GM11168 (cell line): ENCODE data around the gene CHRNA1.
"Not testable (repeated sequence)": the region's sequence is repeated elsewhere in the genome, so short reads cannot be mapped to it uniquely, and the experiment has no call there.

Experiments used
- in situ Hi-C: fragments of 300-500 bp; cut with MboI; formaldehyde crosslinking; loops from one replicate; pipeline ENCODE4 v1.12.0; 2022; ENCODE audit warnings: low sequenced_read_pairs; ENCODE audit not compliant: unreplicated experiment

CHRNA1 gene

GRCh38 chr2:174722942-174723592, 41.2 kb downstream of the CHRNA1 start:
- in situ Hi-C loops: no loop called here

GRCh38 chr2:174719016-174719415, 45.3 kb downstream of the CHRNA1 start:
- in situ Hi-C loops: no loop called here

- in situ Hi-C loops: no loop called here
Observed at GRCh38 chr2:174718591-174718990, 45.7 kb downstream of the CHRNA1 start.

- in situ Hi-C loops: no loop called here
Observed at GRCh38 chr2:174717916-174718315, 46.4 kb downstream of the CHRNA1 start.

GRCh38 chr2:174717273-174717672, 47.0 kb downstream of the CHRNA1 start:
- in situ Hi-C loops: no loop called here

- in situ Hi-C loops: no loop called here
Observed at GRCh38 chr2:174716785-174717184, 47.5 kb downstream of the CHRNA1 start.

- in situ Hi-C loops: no loop called here
Observed at GRCh38 chr2:174713686-174714085, 50.6 kb downstream of the CHRNA1 start.

GRCh38 chr2:174711206-174711605, 53.1 kb downstream of the CHRNA1 start:
- in situ Hi-C loops: no loop called here

- in situ Hi-C loops: not testable (repeated sequence)
Observed at GRCh38 chr2:174709416-174710004, 54.8 kb downstream of the CHRNA1 start.

- in situ Hi-C loops: no loop called here
Observed at GRCh38 chr2:174708713-174709112, 55.6 kb downstream of the CHRNA1 start.

- in situ Hi-C loops: no loop called here
Observed at GRCh38 chr2:174705321-174705720, 59.0 kb downstream of the CHRNA1 start.

- in situ Hi-C loops: no loop called here
Observed at GRCh38 chr2:174704642-174705041, 59.6 kb downstream of the CHRNA1 start.

GRCh38 chr2:174704061-174704460, 60.2 kb downstream of the CHRNA1 start:
- in situ Hi-C loops: no loop called here

- in situ Hi-C loops: no loop called here
Observed at GRCh38 chr2:174703430-174703829, 60.8 kb downstream of the CHRNA1 start.

GRCh38 chr2:174702541-174702940, 61.7 kb downstream of the CHRNA1 start:
- in situ Hi-C loops: no loop called here

- in situ Hi-C loops: loop anchor here (10.0 kb wide), 2 partner anchors 115 to 245 kb away; no protein-coding TSS in a partner anchor
Observed at GRCh38 chr2:174699993-174700766, 64.1 kb downstream of the CHRNA1 start.
